ENCODE measurements around the gene DNM1.

The DNM1 gene

GRCh38 chr9:128167209-128167608, 36.0 kb upstream of the DNM1 start:
- H3K27ac ChIP-seq (ENCODE audit: low read depth, low read length, poor library complexity, severe bottlenecking): no peak overlapping the region
- H3K36me3 ChIP-seq (ENCODE audit: insufficient read depth, low read length): peaks cover 62% of the 10 kb centered on the region

GRCh38 chr9:128168731-128169308, 34.4 kb upstream of the DNM1 start:
- Histone ChIP-seq H3K4me1 (ENCODE audit: insufficient read depth, low read length, severe bottlenecking) (no peaks in the 10 kb centered on the region), H3K4me3 (ENCODE audit: low read depth, low read length, poor library complexity, severe bottlenecking) (no peak overlapping the region), H3F3A (ENCODE audit: insufficient read depth, low read length) (no peaks in the 10 kb centered on the region), H2AFZ (ENCODE audit: low read length) (no peak overlapping the region), H3K27ac (ENCODE audit: low read depth, low read length, poor library complexity, severe bottlenecking) (no peak overlapping the region), H3K9me2 (ENCODE audit: low read depth, low read length) (no peaks in the 10 kb centered on the region), H3K9me3 (ENCODE audit: low read length) (no peaks in the 10 kb centered on the region), H3K79me2 (ENCODE audit: insufficient read depth, low read length) (no peaks in the 10 kb centered on the region), H3K36me3 (ENCODE audit: insufficient read depth, low read length) (peaks cover 49% of the 10 kb centered on the region), H4K20me1 (ENCODE audit: insufficient read depth, low read length) (no peaks in the 10 kb centered on the region), H3K4me2 (ENCODE audit: low read length) (no peak overlapping the region), H3K9ac (ENCODE audit: low read length) (no peak overlapping the region), H3K27me3 (ENCODE audit: insufficient read depth, low read length) (no peaks in the 10 kb centered on the region)
- TF ChIP-seq EZH2 (IDR thresholded peaks at IDR 0.05; ENCODE audit: borderline replicate concordance, low read length): no peak
- TF ChIP-seq CTCF (IDR thresholded peaks at IDR 0.05; ENCODE audit: low read length): no peak

More at GRCh38 chr9:128167209-128167608, 36.0 kb upstream of the DNM1 start:
- H3K4me1 ChIP-seq (ENCODE audit: insufficient read depth, low read length, severe bottlenecking): no peaks in the 10 kb centered on the region
- H3K9me2 ChIP-seq (ENCODE audit: low read depth, low read length): no peaks in the 10 kb centered on the region
- H3K4me3 ChIP-seq (ENCODE audit: low read depth, low read length, poor library complexity, severe bottlenecking): no peak overlapping the region
- TF ChIP-seq EZH2 (IDR thresholded peaks at IDR 0.05; ENCODE audit: borderline replicate concordance, low read length) (no peak), CTCF (IDR thresholded peaks at IDR 0.05; ENCODE audit: low read length) (no peak)
- no peak overlapping the region for H3K4me2 ChIP-seq (ENCODE audit: low read length)
- no peaks in the 10 kb centered on the region for H4K20me1 ChIP-seq (ENCODE audit: insufficient read depth, low read length)
- no peak overlapping the region for H3K9ac ChIP-seq (ENCODE audit: low read length)
- H3F3A ChIP-seq (ENCODE audit: insufficient read depth, low read length): no peaks in the 10 kb centered on the region
- no peaks in the 10 kb centered on the region for H3K27me3 ChIP-seq (ENCODE audit: insufficient read depth, low read length)
- no peaks in the 10 kb centered on the region for H3K9me3 ChIP-seq (ENCODE audit: low read length)
- H2AFZ ChIP-seq (ENCODE audit: low read length): no peak overlapping the region
- H3K79me2 ChIP-seq (ENCODE audit: insufficient read depth, low read length): no peaks in the 10 kb centered on the region

GRCh38 chr9:128169492-128169891, 33.7 kb upstream of the DNM1 start:
- H3K27me3 ChIP-seq (ENCODE audit: insufficient read depth, low read length): no peaks in the 10 kb centered on the region
- H3F3A ChIP-seq (ENCODE audit: insufficient read depth, low read length): no peaks in the 10 kb centered on the region
- H3K36me3 ChIP-seq (ENCODE audit: insufficient read depth, low read length): peaks cover 46% of the 10 kb centered on the region
- H3K9me3 ChIP-seq (ENCODE audit: low read length): no peaks in the 10 kb centered on the region
- H3K4me3 ChIP-seq (ENCODE audit: low read depth, low read length, poor library complexity, severe bottlenecking): no peak overlapping the region
- H3K4me1 ChIP-seq (ENCODE audit: insufficient read depth, low read length, severe bottlenecking): no peaks in the 10 kb centered on the region
- TF ChIP-seq CTCF (IDR thresholded peaks at IDR 0.05; ENCODE audit: low read length): no peak
- no peak for TF ChIP-seq EZH2 (IDR thresholded peaks at IDR 0.05; ENCODE audit: borderline replicate concordance, low read length)
- H2AFZ ChIP-seq (ENCODE audit: low read length): no peak overlapping the region
- no peaks in the 10 kb centered on the region for H3K9me2 ChIP-seq (ENCODE audit: low read depth, low read length)
- H4K20me1 ChIP-seq (ENCODE audit: insufficient read depth, low read length): no peaks in the 10 kb centered on the region
- no peak overlapping the region for H3K27ac ChIP-seq (ENCODE audit: low read depth, low read length, poor library complexity, severe bottlenecking)
- no peak overlapping the region for H3K4me2 ChIP-seq (ENCODE audit: low read length)
- no peak overlapping the region for H3K9ac ChIP-seq (ENCODE audit: low read length)
- H3K79me2 ChIP-seq (ENCODE audit: insufficient read depth, low read length): no peaks in the 10 kb centered on the region

Measured in OCI-LY1 (cell line).